Chondrocyte (in vitro differentiated cells): ENCODE data around the gene PBX1. TPM values are rescaled to one million over a fixed set of nuclear protein-coding genes. Genes with fewer than 3 reads are reported as not detected.
A peak's percentile ranks its signal among the peaks of the same experiment; 100 is the strongest.

ENCODE experiments used
- DNase-seq: peaks from one replicate; pipeline ENCODE4 v3.0.0; 2021; ENCODE audit warnings: mixed read lengths, low spot score
- H3K27ac Mint-ChIP-seq: one replicate; pipeline ENCODE4 v1.8.0; 2021; ENCODE audit warnings: mild to moderate bottlenecking, moderate library complexity, mixed read lengths; ENCODE audit not compliant: unreplicated experiment
- H3K27me3 Mint-ChIP-seq: 2 replicates; pipeline ENCODE4 v1.8.0; 2021; ENCODE audit warnings: low read depth, mixed read lengths
- H3K36me3 Mint-ChIP-seq: 2 replicates; pipeline ENCODE4 v1.8.0; 2021; ENCODE audit warnings: low read depth, mixed read lengths
- H3K4me1 Mint-ChIP-seq: 2 replicates; pipeline ENCODE4 v1.8.0; 2021; ENCODE audit warnings: low read depth, mild to moderate bottlenecking, mixed read lengths
- H3K4me3 Mint-ChIP-seq: one replicate; pipeline ENCODE4 v1.8.0; 2021; ENCODE audit warnings: mild to moderate bottlenecking, moderate library complexity, mixed read lengths; ENCODE audit not compliant: unreplicated experiment
- H3K9me3 Mint-ChIP-seq: 2 replicates; pipeline ENCODE4 v1.8.0; 2021; ENCODE audit warnings: low read depth, mixed read lengths
- CTCF ChIP-seq: fragments of 200-600 bp; sonication (generic); IDR thresholded peaks from 2 replicates; pipeline ENCODE4 v1.5.0; 2021; ENCODE audit warnings: antibody characterized with exemption, mild to moderate bottlenecking, moderate library complexity
- total RNA-seq: library from RNA; stranded (reverse); gene quantifications from 3 replicates; pipeline ENCODE4 v1.2.1, GENCODE V29; 2021

PBX1 gene
- total RNA-seq, 1 donor from 2014 or later = 23.0 TPM

DNA sequence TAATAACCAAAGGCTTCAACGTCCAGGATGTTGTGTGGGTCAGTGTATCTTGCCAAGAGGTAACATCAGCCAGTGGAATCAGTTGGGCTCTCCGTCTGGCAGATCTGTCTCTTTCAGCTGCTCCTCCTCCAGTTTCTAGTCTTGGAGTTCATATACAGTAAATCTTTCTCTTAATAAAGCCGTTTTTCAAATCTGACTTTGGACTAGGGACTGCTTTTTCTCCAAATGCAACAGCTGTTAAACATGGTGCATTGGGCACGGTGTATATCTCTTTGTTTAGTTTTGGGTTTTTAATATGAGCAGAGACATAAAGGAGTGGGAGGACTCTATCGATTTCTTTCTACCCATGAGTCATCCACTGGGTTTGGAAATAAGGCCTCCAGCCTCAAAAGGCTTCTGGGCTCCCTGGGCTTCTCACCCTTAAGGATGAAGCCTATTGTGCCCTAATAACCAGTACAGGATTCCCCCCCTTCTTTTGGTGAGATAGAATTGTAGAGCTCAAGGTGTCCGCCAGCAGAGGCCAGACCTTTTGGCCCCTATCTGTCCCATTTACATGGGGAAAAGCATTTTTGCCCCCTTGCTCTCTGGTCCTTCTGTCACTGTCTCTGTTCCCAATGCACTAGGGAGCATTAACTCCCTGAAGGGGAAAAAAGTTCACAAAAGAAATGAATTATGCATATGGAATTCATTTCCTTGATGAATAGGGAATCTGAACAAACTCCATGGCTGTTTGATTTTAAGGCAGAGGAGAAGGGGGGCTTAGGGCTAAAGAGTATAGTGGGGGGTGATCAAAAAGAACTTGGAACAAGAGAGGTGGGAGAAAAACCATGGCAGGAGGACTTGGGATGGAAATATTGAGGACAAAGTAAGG, 86.0 kb downstream of the PBX1 start:
- Mint-ChIP-seq H3K36me3 (no peaks in the 10 kb centered on the region), H3K27me3 (no peaks in the 10 kb centered on the region), H3K27ac (peak overlapping the region; percentile 17), H3K9me3 (no peaks in the 10 kb centered on the region), H3K4me3 (no peak overlapping the region), H3K4me1 (peaks cover 16% of the 10 kb centered on the region)
- TF ChIP-seq CTCF = no peak
- DNase-seq = no peak

DNA sequence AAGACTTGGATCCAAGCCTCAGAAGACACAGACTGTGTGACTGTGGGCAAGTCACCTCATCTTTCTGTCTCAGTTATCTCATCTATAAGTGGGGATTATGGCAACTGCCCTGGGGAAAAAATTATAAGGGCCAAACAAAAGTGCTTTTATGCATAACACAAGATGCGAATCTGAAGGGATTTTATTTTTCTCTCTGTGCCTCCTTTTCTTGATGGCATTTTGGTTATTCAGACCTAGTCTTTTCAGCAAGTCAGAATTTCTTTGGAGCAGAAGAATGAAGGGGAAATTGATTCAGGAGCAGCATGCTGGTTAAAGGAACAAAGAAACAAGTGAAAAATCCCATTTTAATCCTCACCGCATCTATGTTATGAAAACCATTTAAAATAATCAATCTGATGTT, 86.9 kb downstream of the PBX1 start:
- no peak for TF ChIP-seq CTCF
- DNase-seq = no peak
- Mint-ChIP-seq H3K36me3 (no peaks in the 10 kb centered on the region), H3K27ac (no peak overlapping the region), H3K27me3 (no peaks in the 10 kb centered on the region), H3K9me3 (no peaks in the 10 kb centered on the region), H3K4me1 (peaks cover 16% of the 10 kb centered on the region), H3K4me3 (no peak overlapping the region)

DNA sequence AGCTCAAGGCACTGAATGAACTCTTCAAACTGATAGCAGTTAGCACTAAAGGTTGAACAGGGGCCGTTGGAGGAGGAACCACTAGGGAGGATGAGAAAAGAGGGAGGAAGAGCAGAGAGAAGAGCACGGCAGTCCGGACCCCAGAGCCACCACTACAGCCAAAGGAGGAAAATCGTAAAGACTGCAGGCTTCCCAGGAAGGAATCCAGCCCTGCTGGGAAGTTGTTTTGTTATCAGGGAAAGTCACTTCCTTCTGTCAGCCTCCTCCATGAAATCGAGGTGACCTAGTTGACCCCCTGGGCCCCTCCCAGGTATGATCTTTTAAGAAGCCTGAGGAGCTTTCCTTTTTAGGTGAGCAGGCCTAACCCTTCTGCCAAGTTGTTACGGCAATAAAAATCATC, 88.2 kb downstream of the PBX1 start:
- no peak overlapping the region for H3K27ac Mint-ChIP-seq

GRCh38 chr1:164648636-164649035, 89.7 kb downstream of the PBX1 start:
- H3K27me3 Mint-ChIP-seq = no peaks in the 10 kb centered on the region
- H3K4me1 Mint-ChIP-seq = peaks cover 21% of the 10 kb centered on the region
- H3K4me3 Mint-ChIP-seq = no peak overlapping the region
- H3K36me3 Mint-ChIP-seq = no peaks in the 10 kb centered on the region
- no peaks in the 10 kb centered on the region for H3K9me3 Mint-ChIP-seq
- TF ChIP-seq CTCF = no peak
- H3K27ac Mint-ChIP-seq = no peak overlapping the region
- no peak for DNase-seq

More for the DNA sequence above, 88.2 kb downstream of the PBX1 start:
- Mint-ChIP-seq H3K9me3 (no peaks in the 10 kb centered on the region), H3K27me3 (no peaks in the 10 kb centered on the region), H3K4me1 (peaks cover 21% of the 10 kb centered on the region), H3K36me3 (no peaks in the 10 kb centered on the region), H3K4me3 (no peak overlapping the region)
- TF ChIP-seq CTCF = no peak
- no peak for DNase-seq

DNA sequence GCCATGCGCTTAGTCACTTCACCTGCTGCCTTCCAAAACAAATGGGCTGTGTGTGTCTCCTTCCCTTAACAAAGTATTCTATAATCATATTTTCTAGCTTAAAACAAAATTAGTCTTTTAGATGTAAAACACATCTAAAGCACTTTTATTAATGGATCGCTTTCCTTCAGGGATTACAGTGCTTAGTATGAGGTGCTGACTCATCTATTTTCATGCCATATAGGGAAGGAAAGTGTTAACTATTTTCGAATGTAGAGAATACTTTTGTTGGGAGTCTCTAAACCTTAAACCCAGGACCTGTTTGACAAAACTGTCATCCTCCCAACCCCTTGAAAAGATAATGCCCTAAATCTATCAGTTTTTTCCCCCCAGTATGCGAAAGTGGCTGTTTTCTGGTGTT, 90.2 kb downstream of the PBX1 start:
- no peak for DNase-seq
- H3K4me3 Mint-ChIP-seq = no peak overlapping the region
- no peaks in the 10 kb centered on the region for H3K9me3 Mint-ChIP-seq
- no peaks in the 10 kb centered on the region for H3K36me3 Mint-ChIP-seq
- no peaks in the 10 kb centered on the region for H3K27me3 Mint-ChIP-seq
- TF ChIP-seq CTCF = no peak
- H3K4me1 Mint-ChIP-seq = peaks cover 21% of the 10 kb centered on the region
- no peak overlapping the region for H3K27ac Mint-ChIP-seq
